Neural progenitor cell (in vitro differentiated cells): Measurements from ENCODE around the gene KIF26B. TPM values are rescaled to one million over a fixed set of nuclear protein-coding genes. Genes with fewer than 3 reads are reported as not detected.
A peak's percentile ranks its signal among the peaks of the same experiment; 100 is the strongest.

ENCODE experiments used
- DNase-seq: peaks from one replicate; pipeline ENCODE4 v3.0.0-alpha.2; 2016; ENCODE audit warnings: low spot score
- H2AFZ ChIP-seq: fragments of 200-600 bp; sonication (generic); replicated peaks from 2 replicates; pipeline ENCODE4 v1.6.1; 2016; ENCODE audit warnings: antibody characterized with exemption
- H3F3A ChIP-seq: fragments of 200-600 bp; sonication (generic); 2 replicates; pipeline ENCODE4 v1.6.1; 2016; ENCODE audit warnings: antibody characterized with exemption, low read depth
- H3K27ac ChIP-seq: fragments of 200-600 bp; sonication (generic); 2 replicates; pipeline ENCODE4 v1.5.1; 2016; ENCODE audit warnings: mild to moderate bottlenecking
- H3K27me3 ChIP-seq: fragments of 200-600 bp; sonication (generic); 2 replicates; pipeline ENCODE4 v1.6.1; 2016; ENCODE audit warnings: mild to moderate bottlenecking, moderate library complexity
- H3K36me3 ChIP-seq: fragments of 200-600 bp; sonication (generic); 2 replicates; pipeline ENCODE4 v1.5.1; 2016
- H3K4me1 ChIP-seq: fragments of 200-600 bp; sonication (generic); 2 replicates; pipeline ENCODE4 v1.6.1; 2016; ENCODE audit warnings: mixed run types
- H3K4me2 ChIP-seq: fragments of 200-600 bp; sonication (generic); 2 replicates; pipeline ENCODE4 v1.6.1; 2016
- H3K4me3 ChIP-seq: fragments of 200-600 bp; sonication (generic); 2 replicates; pipeline ENCODE4 v1.5.1; 2016
- H3K79me2 ChIP-seq: fragments of 200-600 bp; sonication (generic); 2 replicates; pipeline ENCODE4 v1.6.1; 2016; ENCODE audit warnings: low read depth
- H3K9ac ChIP-seq: fragments of 200-600 bp; sonication (generic); 2 replicates; pipeline ENCODE4 v1.6.1; 2016
- H3K9me3 ChIP-seq: fragments of 200-600 bp; sonication (generic); 2 replicates; pipeline ENCODE4 v1.5.1; 2016; ENCODE audit warnings: low read depth
- H4K20me1 ChIP-seq: fragments of 200-600 bp; sonication (generic); 2 replicates; pipeline ENCODE4 v1.6.1; 2016; ENCODE audit warnings: low read depth
- H3K27ac Mint-ChIP-seq: 3 replicates; pipeline ENCODE4 v1.8.0; 2021; ENCODE audit warnings: mixed read lengths
- H3K27me3 Mint-ChIP-seq: 2 replicates; pipeline ENCODE4 v1.8.0; 2022; ENCODE audit warnings: low read depth, mild to moderate bottlenecking, inconsistent platforms, moderate library complexity, mixed read lengths; ENCODE audit not compliant: insufficient read depth
- H3K36me3 Mint-ChIP-seq: 3 replicates; pipeline ENCODE4 v1.8.0; 2021; ENCODE audit warnings: mixed read lengths
- H3K4me1 Mint-ChIP-seq: 3 replicates; pipeline ENCODE4 v1.8.0; 2021; ENCODE audit warnings: mixed read lengths
- H3K4me3 Mint-ChIP-seq: 3 replicates; pipeline ENCODE4 v1.8.0; 2021; ENCODE audit warnings: mild to moderate bottlenecking, moderate library complexity, mixed read lengths
- H3K9me3 Mint-ChIP-seq: 3 replicates; pipeline ENCODE4 v1.8.0; 2020; ENCODE audit warnings: mixed read lengths
- EZH2 ChIP-seq: fragments of 200-600 bp; sonication (generic); IDR thresholded peaks from 2 replicates; pipeline ENCODE4 v1.6.1; 2017; ENCODE audit warnings: antibody characterized with exemption, mild to moderate bottlenecking, moderate library complexity
- EZH2phosphoT487 ChIP-seq: fragments of 200-600 bp; sonication (generic); IDR thresholded peaks from 2 replicates; pipeline ENCODE4 v1.6.1; 2017; ENCODE audit warnings: antibody characterized with exemption
- total RNA-seq: library from RNA; depleted of rRNA; stranded (reverse); fragments of >200 nt; gene quantifications from 2 replicates; pipeline ENCODE4 v1.2.3, GENCODE V29; 2015; ENCODE audit warnings: low replicate concordance
- TF ChIP-seq, protein P1 (sequence below): fragments of 200-600 bp; sonication (generic); IDR thresholded peaks from 2 replicates; pipeline ENCODE4 v1.5.1; 2017; ENCODE audit warnings: antibody characterized with exemption, mild to moderate bottlenecking

The KIF26B gene
- total RNA-seq, 1 donor from 2014 or later: 0.47 TPM

DNA sequence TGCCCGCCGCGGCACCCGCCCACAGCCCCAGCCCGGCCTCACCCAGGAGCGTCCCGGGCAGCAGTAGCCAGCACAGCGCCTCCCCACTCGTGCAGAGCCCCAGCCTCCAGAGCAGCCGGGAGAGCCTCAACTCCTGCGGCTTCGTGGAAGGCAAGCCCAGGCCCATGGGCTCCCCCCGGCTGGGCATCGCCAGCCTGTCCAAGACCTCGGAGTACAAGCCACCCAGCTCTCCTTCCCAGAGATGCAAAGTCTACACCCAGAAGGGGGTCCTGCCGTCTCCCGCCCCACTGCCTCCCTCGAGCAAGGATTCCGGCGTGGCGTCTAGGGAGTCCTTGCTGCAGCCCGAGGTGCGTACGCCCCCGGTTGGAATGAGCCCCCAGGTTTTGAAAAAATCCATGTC, 531.2 kb downstream of the KIF26B start:
- DNase-seq: no peak
- Histone ChIP-seq H2AFZ (no peak overlapping the region), H3K9ac (no peak overlapping the region), H3K4me2 (no peak overlapping the region), H3K4me1 (no peaks in the 10 kb centered on the region), H3K27me3 (peaks cover 4% of the 10 kb centered on the region), H4K20me1 (no peaks in the 10 kb centered on the region), H3K4me3 (no peak overlapping the region), H3K36me3 (no peaks in the 10 kb centered on the region), H3K79me2 (no peaks in the 10 kb centered on the region), H3F3A (no peaks in the 10 kb centered on the region), H3K9me3 (no peaks in the 10 kb centered on the region), H3K27ac (no peak overlapping the region)
- H3K4me3 Mint-ChIP-seq: no peak overlapping the region
- peaks cover 2% of the 10 kb centered on the region for H3K9me3 Mint-ChIP-seq
- H3K36me3 Mint-ChIP-seq: no peaks in the 10 kb centered on the region
- peaks cover 11% of the 10 kb centered on the region for H3K27me3 Mint-ChIP-seq
- TF ChIP-seq EZH2phosphoT487 (no peak), EZH2 (no peak)
- TF ChIP-seq, protein P1, sequence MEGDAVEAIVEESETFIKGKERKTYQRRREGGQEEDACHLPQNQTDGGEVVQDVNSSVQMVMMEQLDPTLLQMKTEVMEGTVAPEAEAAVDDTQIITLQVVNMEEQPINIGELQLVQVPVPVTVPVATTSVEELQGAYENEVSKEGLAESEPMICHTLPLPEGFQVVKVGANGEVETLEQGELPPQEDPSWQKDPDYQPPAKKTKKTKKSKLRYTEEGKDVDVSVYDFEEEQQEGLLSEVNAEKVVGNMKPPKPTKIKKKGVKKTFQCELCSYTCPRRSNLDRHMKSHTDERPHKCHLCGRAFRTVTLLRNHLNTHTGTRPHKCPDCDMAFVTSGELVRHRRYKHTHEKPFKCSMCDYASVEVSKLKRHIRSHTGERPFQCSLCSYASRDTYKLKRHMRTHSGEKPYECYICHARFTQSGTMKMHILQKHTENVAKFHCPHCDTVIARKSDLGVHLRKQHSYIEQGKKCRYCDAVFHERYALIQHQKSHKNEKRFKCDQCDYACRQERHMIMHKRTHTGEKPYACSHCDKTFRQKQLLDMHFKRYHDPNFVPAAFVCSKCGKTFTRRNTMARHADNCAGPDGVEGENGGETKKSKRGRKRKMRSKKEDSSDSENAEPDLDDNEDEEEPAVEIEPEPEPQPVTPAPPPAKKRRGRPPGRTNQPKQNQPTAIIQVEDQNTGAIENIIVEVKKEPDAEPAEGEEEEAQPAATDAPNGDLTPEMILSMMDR: no peak
- H3K27ac Mint-ChIP-seq: no peak overlapping the region
- H3K4me1 Mint-ChIP-seq: peaks cover 19% of the 10 kb centered on the region

DNA sequence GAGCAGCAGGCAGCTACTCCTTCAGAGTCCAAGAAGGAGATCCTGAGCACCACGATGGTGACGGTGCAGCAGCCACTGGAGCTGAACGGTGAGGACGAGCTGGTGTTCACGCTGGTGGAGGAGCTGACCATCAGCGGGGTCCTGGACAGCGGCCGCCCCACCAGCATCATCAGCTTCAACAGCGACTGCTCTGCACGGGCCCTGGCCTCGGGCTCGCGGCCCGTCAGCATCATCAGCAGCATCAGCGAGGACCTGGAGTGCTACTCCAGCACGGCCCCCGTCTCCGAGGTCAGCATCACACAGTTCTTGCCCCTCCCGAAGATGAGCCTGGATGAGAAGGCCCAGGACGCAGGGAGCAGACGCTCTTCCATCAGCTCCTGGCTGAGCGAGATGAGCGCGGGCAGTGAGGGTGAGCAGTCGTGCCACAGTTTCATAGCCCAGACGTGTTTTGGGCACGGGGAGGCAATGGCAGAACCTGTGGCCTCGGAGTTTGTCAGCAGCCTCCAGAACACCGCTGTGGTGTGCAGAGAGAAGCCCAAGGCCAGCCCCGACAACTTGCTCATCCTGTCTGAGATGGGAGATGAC, 531.8 kb downstream of the KIF26B start:
- no peaks in the 10 kb centered on the region for H3K4me1 ChIP-seq
- no peak overlapping the region for H3K4me3 ChIP-seq
- no peak overlapping the region for H3K4me2 ChIP-seq
- TF ChIP-seq EZH2phosphoT487 (no peak), EZH2 (no peak)
- no peak for DNase-seq
- H3F3A ChIP-seq: no peaks in the 10 kb centered on the region
- peaks cover 11% of the 10 kb centered on the region for H3K27me3 Mint-ChIP-seq
- H3K9ac ChIP-seq: no peak overlapping the region
- peaks cover 19% of the 10 kb centered on the region for H3K4me1 Mint-ChIP-seq
- H3K4me3 Mint-ChIP-seq: no peak overlapping the region
- no peak overlapping the region for H2AFZ ChIP-seq
- H3K79me2 ChIP-seq: no peaks in the 10 kb centered on the region
- no peaks in the 10 kb centered on the region for H3K9me3 Mint-ChIP-seq
- H3K9me3 ChIP-seq: no peaks in the 10 kb centered on the region
- H3K36me3 Mint-ChIP-seq: no peaks in the 10 kb centered on the region
- no peak overlapping the region for H3K27ac ChIP-seq
- H3K27me3 ChIP-seq: peaks cover 4% of the 10 kb centered on the region
- no peaks in the 10 kb centered on the region for H4K20me1 ChIP-seq
- H3K27ac Mint-ChIP-seq: no peak overlapping the region
- no peaks in the 10 kb centered on the region for H3K36me3 ChIP-seq

DNA sequence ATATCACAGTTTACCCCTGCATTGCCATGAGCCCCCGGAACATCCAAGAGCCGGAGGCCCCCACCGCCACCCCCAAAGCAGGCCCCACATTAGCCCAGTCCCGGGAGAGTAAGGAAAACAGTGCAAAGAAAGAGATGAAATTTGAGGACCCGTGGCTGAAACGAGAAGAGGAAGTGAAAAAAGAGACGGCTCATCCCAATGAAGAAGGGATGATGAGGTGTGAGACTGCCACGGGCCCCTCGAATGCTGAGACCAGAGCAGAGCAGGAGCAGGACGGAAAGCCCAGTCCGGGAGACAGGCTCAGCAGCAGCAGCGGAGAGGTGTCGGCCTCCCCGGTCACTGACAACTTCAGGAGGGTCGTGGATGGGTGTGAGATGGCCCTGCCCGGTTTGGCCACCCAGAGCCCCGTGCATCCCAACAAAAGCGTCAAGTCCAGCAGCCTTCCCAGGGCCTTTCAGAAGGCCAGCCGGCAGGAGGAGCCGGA, 532.4 kb downstream of the KIF26B start:
- DNase-seq: no peak
- Mint-ChIP-seq H3K4me1 (peaks cover 19% of the 10 kb centered on the region), H3K4me3 (no peak overlapping the region), H3K9me3 (no peaks in the 10 kb centered on the region), H3K27me3 (peaks cover 11% of the 10 kb centered on the region), H3K27ac (peak overlapping the region; percentile 34), H3K36me3 (no peaks in the 10 kb centered on the region)
- Histone ChIP-seq H3K27ac (no peak overlapping the region), H3K79me2 (no peaks in the 10 kb centered on the region), H3K4me3 (no peak overlapping the region), H3K27me3 (peaks cover 4% of the 10 kb centered on the region), H4K20me1 (no peaks in the 10 kb centered on the region), H3K4me2 (no peak overlapping the region), H3K36me3 (no peaks in the 10 kb centered on the region), H3K9ac (no peak overlapping the region), H3K9me3 (no peaks in the 10 kb centered on the region), H3F3A (no peaks in the 10 kb centered on the region), H2AFZ (no peak overlapping the region), H3K4me1 (no peaks in the 10 kb centered on the region)
- TF ChIP-seq EZH2: no peak
- TF ChIP-seq EZH2phosphoT487: no peak
- TF ChIP-seq, protein P1: no peak
